Stimulated activated CD4-positive, alpha-beta T cell treated with anti-CD3 and anti-CD28 coated beads, Interleukin-12 subunit alpha, Interleukin-12 subunit beta, amount 100 ng/mL, for 4 hours (primary cell): ENCODE measurements around the gene ALDH1A3.

Experiments
- DNase-seq: peaks from one replicate; pipeline ENCODE4 v3.0.0-alpha.2; 2020

ALDH1A3 gene

DNA sequence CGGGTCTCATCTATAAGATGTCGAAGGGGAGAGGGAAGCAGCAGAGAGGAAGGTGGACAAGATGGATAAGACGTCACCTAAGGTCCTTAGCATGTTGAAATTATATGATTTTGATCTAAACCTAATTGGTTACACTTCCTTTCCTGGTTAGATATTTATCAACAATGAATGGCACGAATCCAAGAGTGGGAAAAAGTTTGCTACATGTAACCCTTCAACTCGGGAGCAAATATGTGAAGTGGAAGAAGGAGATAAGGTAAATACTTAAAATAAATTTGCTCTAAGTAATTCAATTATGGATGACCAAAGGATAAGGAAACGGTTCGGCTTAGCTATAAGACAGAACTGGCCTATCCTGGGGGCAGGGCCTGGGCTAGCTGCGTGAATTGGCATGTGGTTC, 5.5 kb downstream of the ALDH1A3 start:
- DNase-seq: no peak

DNA sequence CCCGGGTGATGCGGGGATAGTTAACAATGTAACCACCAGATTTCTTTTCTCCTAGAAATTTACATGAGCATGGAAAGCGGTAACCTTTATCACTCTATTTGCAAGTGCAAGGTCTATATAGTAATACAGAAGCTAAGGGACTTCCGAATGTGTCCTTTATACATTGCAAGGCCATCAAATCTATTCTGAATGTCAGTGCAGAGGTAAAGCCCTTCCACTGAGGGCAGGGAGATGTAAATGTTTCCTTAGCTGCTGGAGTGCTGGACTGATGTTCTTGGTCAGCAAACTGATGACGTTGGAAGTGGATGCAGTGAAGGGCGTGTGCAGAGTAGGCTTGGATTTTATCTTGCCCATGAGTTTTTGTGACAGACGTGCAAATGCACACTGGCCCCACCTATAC, 6.2 kb downstream of the ALDH1A3 start:
- no peak for DNase-seq

- DNase-seq: no peak
Observed at GRCh38 chr15:100887211-100887913, 7.7 kb downstream of the ALDH1A3 start.

- DNase-seq: no peak
Observed at GRCh38 chr15:100889385-100890050, 9.9 kb downstream of the ALDH1A3 start.

DNA sequence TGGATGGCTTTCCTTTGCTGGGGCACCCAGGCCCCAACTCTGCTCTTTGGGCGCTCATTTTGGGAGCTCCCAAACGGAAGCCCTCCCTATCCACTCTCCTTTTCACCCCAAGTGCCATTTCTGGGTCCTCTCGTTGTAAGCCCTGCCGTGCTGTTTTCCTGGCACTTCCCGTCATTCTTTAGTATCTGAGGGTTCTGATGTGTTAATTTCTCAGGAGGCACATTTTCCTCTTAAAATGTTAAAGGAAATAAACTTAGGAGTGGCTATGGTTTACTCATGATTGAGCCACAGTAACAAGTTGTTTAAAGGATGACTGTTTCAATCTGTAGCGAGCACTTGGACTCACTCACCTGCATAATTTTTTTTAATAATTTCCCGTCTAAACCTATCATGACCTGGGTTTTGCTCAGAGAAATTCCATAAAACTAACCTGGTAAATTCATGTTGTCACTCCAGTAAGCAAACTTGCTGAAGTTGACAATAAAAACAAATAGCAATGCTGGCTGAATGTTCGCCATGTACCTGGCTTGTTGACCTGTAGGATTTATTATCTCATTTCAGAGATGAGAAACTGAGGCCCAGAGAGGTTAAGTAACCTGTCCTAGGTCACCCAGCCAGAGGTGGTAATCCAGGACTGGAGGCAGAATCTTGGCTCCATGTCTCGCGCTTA, 10.6 kb downstream of the ALDH1A3 start:
- DNase-seq: no peak

- DNase-seq: no peak
Observed at GRCh38 chr15:100890850-100891249, 11.2 kb downstream of the ALDH1A3 start.

DNA sequence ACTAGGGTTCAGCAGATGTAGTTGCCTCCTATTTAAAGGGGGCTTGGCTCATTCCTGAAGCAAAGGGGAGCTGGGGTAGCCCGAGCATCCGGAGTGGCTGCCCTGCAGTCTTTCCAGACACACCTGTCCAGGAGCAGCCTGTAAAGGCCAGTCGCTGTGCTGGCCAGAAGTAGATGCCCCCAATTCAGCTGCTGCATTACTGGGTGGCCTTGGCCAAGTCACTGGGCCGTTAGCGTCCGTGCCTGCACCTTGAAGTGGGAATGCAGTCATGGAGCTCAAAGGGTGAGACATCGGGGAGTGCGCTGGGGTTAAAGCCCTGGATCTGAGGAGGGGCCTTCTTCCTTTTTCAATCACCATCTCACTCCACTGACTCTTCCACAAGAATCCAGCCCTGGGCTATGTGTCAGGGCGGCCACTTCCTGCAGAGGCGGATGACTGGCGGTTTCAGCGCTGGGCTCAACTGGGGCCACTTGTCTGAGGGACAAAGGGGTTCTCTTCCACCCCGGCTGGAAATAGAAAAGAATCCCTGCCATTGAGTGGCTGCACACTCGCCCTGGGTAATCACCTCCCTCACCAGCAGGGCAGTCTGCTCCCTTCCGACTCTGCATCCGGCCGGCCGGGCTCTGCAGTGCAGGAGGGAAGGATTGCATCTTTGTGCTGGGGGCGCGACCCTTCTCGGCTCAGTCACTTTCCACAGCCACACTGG, 11.8 kb downstream of the ALDH1A3 start:
- DNase-seq: no peak

- no peak for DNase-seq
Observed at GRCh38 chr15:100892013-100892355, 12.4 kb downstream of the ALDH1A3 start.

DNA sequence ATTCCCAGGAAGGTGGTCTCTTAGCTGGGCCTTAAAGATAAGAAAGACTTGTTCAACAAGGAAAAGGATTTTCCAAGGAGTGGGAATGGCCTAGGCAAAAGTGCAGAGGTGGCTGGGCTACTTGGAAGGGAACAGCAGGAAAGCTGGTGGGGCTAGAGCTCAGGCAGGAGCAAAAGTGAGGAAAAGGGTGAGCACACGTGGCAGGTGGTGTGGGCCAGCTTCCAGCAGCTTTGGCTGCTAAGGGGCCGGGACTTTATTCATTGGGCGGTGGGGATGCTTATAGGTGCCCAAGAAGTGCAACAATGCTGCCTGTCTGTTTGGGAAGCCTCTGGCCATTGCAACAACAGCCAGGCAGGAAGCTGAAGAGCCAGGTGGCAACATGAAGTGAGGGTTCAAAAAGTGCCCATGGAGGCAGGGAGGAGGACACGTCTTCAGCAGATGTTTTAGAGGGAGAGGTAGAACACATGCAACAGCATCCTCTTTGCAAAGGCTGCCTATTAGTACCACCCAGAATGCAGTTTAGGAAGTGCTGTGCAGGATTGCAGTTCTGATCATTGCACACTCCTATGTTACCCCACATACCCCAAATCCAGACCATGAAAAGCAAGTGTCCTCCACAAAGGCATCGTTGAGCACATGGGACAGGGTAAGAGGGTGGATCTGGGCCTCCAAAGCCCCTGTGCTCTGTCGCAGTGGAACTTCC, 13.8 kb downstream of the ALDH1A3 start:
- no peak for DNase-seq

- no peak for DNase-seq
Observed at GRCh38 chr15:100893964-100894295, 14.3 kb downstream of the ALDH1A3 start.

DNA sequence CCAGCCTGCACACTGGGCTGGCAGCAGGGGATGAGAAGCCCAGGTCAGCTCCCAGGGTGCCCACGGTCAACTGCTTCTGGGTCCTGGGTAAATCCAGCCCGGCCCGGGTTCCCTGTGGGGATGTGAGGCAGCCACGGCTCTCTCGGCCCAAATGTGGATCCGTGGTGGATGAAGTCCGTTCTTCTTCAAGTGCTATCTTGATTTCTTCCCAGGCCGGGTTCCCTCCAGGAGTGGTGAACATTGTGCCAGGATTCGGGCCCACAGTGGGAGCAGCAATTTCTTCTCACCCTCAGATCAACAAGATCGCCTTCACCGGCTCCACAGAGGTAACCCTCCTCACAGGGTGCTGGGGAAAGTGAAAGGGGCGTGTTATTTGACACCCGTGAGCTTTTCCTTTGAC, 16.1 kb downstream of the ALDH1A3 start:
- DNase-seq: no peak

- no peak for DNase-seq
Observed at GRCh38 chr15:100897221-100898151, 17.9 kb downstream of the ALDH1A3 start.

GRCh38 chr15:100898152-100898490, 18.5 kb downstream of the ALDH1A3 start:
- DNase-seq: no peak

GRCh38 chr15:100898661-100899462, 19.2 kb downstream of the ALDH1A3 start:
- no peak for DNase-seq

DNA sequence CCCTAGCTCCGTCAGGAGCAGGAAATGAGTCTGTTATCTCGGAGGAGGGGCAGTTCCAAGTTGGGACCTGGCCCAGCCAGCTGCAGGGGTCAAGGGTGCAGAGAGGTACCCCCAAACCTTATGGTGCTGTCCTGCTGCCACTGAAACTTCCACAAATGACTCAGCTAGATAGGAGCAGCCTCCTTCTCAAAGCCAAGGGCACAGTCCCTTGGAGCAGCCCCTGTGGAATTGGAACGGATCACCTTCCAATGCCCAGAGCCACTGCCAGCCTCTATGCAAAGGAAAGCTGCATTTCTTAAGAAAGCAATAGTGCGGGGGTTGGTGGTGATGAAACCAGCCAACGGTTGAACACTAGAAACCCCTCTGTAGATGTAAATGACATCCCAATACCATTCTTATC, 20.0 kb downstream of the ALDH1A3 start:
- no peak for DNase-seq

GRCh38 chr15:100900136-100900794, 20.6 kb downstream of the ALDH1A3 start:
- DNase-seq: no peak

- no peak for DNase-seq
Observed at GRCh38 chr15:100900795-100901169, 21.2 kb downstream of the ALDH1A3 start.

DNA sequence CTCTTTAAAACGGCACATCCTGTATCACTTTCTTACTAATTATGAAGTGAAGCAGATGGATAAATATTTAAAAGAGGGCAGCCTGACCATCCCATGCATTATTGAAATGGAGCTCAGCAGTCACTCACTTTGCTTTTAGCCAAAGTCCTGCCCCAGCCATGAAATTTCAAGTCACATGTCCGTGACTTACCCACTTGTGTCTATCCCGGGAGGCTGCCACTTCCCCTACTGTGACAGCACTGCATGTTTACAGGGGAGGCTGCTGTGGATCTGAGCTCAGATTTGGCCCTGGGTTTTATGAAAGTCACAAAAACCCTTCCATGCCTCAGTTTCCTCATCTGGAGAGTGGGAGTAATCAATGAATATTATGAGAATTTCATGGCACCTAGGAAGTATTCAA, 21.7 kb downstream of the ALDH1A3 start:
- no peak for DNase-seq

DNA sequence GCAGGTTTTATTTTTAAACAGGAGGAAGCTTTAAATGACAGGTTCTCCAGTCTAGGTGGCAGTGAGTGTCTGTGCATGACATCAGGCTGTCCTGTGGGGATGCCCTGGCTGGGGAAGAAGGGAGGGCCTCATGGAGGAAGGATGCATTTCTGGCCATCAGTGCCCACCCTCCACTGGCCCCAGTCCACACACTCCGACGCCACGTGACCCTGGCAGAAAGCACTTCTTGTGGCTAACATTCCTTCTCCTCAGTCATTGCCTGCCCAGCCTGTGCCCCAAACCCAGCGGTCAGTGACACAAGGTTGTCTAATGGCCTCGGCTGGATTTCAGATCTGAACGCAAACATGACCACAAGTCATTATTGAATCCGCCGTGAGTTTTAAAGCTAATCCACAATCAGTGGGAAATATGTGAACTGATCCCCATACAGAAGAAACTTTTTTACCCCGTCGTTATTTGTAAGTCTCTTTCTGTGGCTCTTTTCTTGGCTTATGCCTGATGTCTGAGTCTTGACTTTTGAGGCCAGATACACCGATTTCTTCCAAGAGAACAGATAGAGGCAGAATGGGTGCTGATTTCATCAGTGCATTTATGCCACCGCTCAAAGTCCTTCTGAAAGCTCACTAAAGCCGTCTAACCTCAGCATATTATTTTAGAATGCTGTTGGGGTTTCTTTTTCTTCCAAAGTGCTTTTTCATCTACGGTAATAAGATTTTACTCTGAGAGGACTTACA, 22.2 kb downstream of the ALDH1A3 start:
- DNase-seq: no peak
